ENCODE measurements around the gene SHMT2. TPM values are rescaled to one million over a fixed set of nuclear protein-coding genes. Genes with fewer than 3 reads are reported as not detected.

The SHMT2 gene
- polyA plus RNA-seq, 4 donors: 22.8 to 150 (median 51.5) TPM

GRCh38 chr12:57235728-57236131, 6.2 kb downstream of the SHMT2 start:
- Histone ChIP-seq H3K27ac (ENCODE audit: low read depth in 1 of 3, low read length in 2 of 3) (no peak overlapping the region), H3K4me1 (ENCODE audit: control insufficient read depth in 3 of 3, insufficient read depth in 2 of 3, low read depth in 1 of 3, low read length in 2 of 3) (peaks cover 0 to 47% (median 0%) of the 10 kb centered on the region in 3 donors), H3K36me3 (ENCODE audit: control insufficient read depth in 3 of 3, insufficient read depth in 2 of 3, low read depth in 1 of 3, low read length in 3 of 3) (peaks cover 9 to 47% (median 17%) of the 10 kb centered on the region in 3 donors), H3K9me3 (ENCODE audit: control insufficient read depth in 2 of 2, insufficient read depth in 1 of 2, low read depth in 1 of 2, low read length in 1 of 2) (peaks cover 0 to 3% of the 10 kb centered on the region in 2 donors), H3K27me3 (ENCODE audit: control insufficient read depth in 3 of 3, insufficient read depth in 3 of 3, low read length in 3 of 3) (peaks cover 0 to 63% (median 8%) of the 10 kb centered on the region in 3 donors), H3K4me3 (ENCODE audit: low read depth in 1 of 3, low read length in 3 of 3) (no peak overlapping the region)
- 60 to 67% (median 62%) methylated on average over 8 of the region's 8 CpGs for WGBS, 3 donors
- FAIRE-seq (no peak), DNase-seq (no peak)

- peaks cover 9 to 40% (median 17%) of the 10 kb centered on the region in 3 donors for H3K36me3 ChIP-seq (ENCODE audit: control insufficient read depth in 3 of 3, insufficient read depth in 2 of 3, low read depth in 1 of 3, low read length in 3 of 3)
- H3K4me1 ChIP-seq (ENCODE audit: control insufficient read depth in 3 of 3, insufficient read depth in 2 of 3, low read depth in 1 of 3, low read length in 2 of 3): peaks cover 0 to 50% (median under 1%) of the 10 kb centered on the region in 3 donors
- WGBS, 3 donors: 14 to 25% (median 17%) methylated on average over 37 to 40 of the region's 40 CpGs
- H3K4me3 ChIP-seq (ENCODE audit: low read depth in 1 of 3, low read length in 3 of 3): no peak overlapping the region
- no peak overlapping the region for H3K27ac ChIP-seq (ENCODE audit: low read depth in 1 of 3, low read length in 2 of 3)
- FAIRE-seq: no peak
- no peak for DNase-seq
- H3K27me3 ChIP-seq (ENCODE audit: control insufficient read depth in 3 of 3, insufficient read depth in 3 of 3, low read length in 3 of 3): peaks cover 0 to 69% (median 12%) of the 10 kb centered on the region in 3 donors
- H3K9me3 ChIP-seq (ENCODE audit: control insufficient read depth in 2 of 2, insufficient read depth in 1 of 2, low read depth in 1 of 2, low read length in 1 of 2): peaks cover 0 to 3% of the 10 kb centered on the region in 2 donors
These were observed 6.9 kb downstream of the SHMT2 start for GRCh38 chr12:57236201-57236924.

DNA sequence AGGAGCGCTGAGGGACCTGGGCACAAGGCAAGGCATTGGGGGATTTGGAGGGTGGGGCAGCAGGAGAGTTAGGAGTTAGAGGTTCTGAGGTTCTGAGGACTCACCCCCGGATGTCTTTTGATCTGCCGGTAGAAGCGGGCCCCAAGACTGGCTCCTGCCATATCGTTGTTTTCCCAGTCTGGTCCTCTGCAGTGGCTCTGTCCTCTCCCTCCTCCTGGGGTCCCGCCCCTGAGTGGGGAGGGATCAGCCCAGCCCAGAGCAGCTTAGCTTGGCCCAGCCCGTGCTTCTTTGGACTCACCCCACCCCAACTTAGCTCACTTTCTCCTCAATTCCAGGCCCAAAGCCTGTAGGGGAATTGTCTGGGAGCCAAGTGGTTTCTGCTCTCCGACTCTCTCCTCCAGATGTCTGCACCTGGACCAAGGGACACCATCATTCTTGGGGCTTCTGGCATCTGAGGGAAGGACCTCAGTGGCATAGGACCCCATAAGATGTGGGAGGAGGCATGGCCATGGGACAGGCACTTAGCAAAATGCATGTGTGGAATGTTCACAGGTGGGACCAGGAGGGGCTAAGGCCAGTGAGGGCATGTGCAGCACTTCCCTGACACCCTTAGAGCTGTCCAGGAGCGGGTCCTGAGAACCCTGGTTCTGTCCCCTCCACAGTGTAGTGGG, 7.5 kb downstream of the SHMT2 start:
- FAIRE-seq: no peak
- H3K4me1 ChIP-seq (ENCODE audit: control insufficient read depth in 3 of 3, insufficient read depth in 2 of 3, low read depth in 1 of 3, low read length in 2 of 3): peaks cover 0 to 56% (median 3%) of the 10 kb centered on the region in 3 donors
- peaks cover 0 to 3% of the 10 kb centered on the region in 2 donors for H3K9me3 ChIP-seq (ENCODE audit: control insufficient read depth in 2 of 2, insufficient read depth in 1 of 2, low read depth in 1 of 2, low read length in 1 of 2)
- peaks cover 0 to 76% (median 18%) of the 10 kb centered on the region in 3 donors for H3K27me3 ChIP-seq (ENCODE audit: control insufficient read depth in 3 of 3, insufficient read depth in 3 of 3, low read length in 3 of 3)
- no peak overlapping the region for H3K27ac ChIP-seq (ENCODE audit: low read depth in 1 of 3, low read length in 2 of 3)
- 13 to 22% (median 21%) methylated on average over 9 of the region's 9 CpGs for WGBS, 3 donors
- peaks cover 9 to 33% (median 17%) of the 10 kb centered on the region in 3 donors for H3K36me3 ChIP-seq (ENCODE audit: control insufficient read depth in 3 of 3, insufficient read depth in 2 of 3, low read depth in 1 of 3, low read length in 3 of 3)
- DNase-seq: peak in 1 of 2 donors; percentile 23
- H3K4me3 ChIP-seq (ENCODE audit: low read depth in 1 of 3, low read length in 3 of 3): no peak overlapping the region

- Histone ChIP-seq H3K27ac (ENCODE audit: low read depth in 1 of 3, low read length in 2 of 3) (no peak overlapping the region), H3K27me3 (ENCODE audit: control insufficient read depth in 3 of 3, insufficient read depth in 3 of 3, low read length in 3 of 3) (peaks cover 0 to 81% (median 23%) of the 10 kb centered on the region in 3 donors), H3K36me3 (ENCODE audit: control insufficient read depth in 3 of 3, insufficient read depth in 2 of 3, low read depth in 1 of 3, low read length in 3 of 3) (peaks cover 9 to 28% (median 17%) of the 10 kb centered on the region in 3 donors), H3K4me1 (ENCODE audit: control insufficient read depth in 3 of 3, insufficient read depth in 2 of 3, low read depth in 1 of 3, low read length in 2 of 3) (peaks cover 0 to 59% (median 3%) of the 10 kb centered on the region in 3 donors), H3K4me3 (ENCODE audit: low read depth in 1 of 3, low read length in 3 of 3) (no peak overlapping the region), H3K9me3 (ENCODE audit: control insufficient read depth in 2 of 2, insufficient read depth in 1 of 2, low read depth in 1 of 2, low read length in 1 of 2) (peaks cover 0 to 3% of the 10 kb centered on the region in 2 donors)
- DNase-seq (no peak), FAIRE-seq (no peak)
- WGBS, 3 donors: 18 to 41% (median 21%) methylated on average over 5 of the region's 5 CpGs
These were observed 8.1 kb downstream of the SHMT2 start for GRCh38 chr12:57237596-57237931.

- Histone ChIP-seq H3K4me1 (ENCODE audit: control insufficient read depth in 3 of 3, insufficient read depth in 2 of 3, low read depth in 1 of 3, low read length in 2 of 3) (peaks cover 2 to 65% (median 3%) of the 10 kb centered on the region in 3 donors), H3K27ac (ENCODE audit: low read depth in 1 of 3, low read length in 2 of 3) (no peak overlapping the region), H3K27me3 (ENCODE audit: control insufficient read depth in 3 of 3, insufficient read depth in 3 of 3, low read length in 3 of 3) (peaks cover 0 to 88% (median 27%) of the 10 kb centered on the region in 3 donors), H3K9me3 (ENCODE audit: control insufficient read depth in 2 of 2, insufficient read depth in 1 of 2, low read depth in 1 of 2, low read length in 1 of 2) (peaks cover 0 to 3% of the 10 kb centered on the region in 2 donors), H3K4me3 (ENCODE audit: low read depth in 1 of 3, low read length in 3 of 3) (peak overlapping the region in 2 of 3 donors; percentile 25 to 32), H3K36me3 (ENCODE audit: control insufficient read depth in 3 of 3, insufficient read depth in 2 of 3, low read depth in 1 of 3, low read length in 3 of 3) (peaks cover 6 to 22% (median 13%) of the 10 kb centered on the region in 3 donors)
- FAIRE-seq: no peak
- DNase-seq: peak in 1 of 2 donors; percentile 37
- WGBS, 3 donors: 1 to 3% (median 3%) methylated on average over 56 to 63 of the region's 63 CpGs
These were observed 8.7 kb downstream of the SHMT2 start for GRCh38 chr12:57237932-57238853.

DNA sequence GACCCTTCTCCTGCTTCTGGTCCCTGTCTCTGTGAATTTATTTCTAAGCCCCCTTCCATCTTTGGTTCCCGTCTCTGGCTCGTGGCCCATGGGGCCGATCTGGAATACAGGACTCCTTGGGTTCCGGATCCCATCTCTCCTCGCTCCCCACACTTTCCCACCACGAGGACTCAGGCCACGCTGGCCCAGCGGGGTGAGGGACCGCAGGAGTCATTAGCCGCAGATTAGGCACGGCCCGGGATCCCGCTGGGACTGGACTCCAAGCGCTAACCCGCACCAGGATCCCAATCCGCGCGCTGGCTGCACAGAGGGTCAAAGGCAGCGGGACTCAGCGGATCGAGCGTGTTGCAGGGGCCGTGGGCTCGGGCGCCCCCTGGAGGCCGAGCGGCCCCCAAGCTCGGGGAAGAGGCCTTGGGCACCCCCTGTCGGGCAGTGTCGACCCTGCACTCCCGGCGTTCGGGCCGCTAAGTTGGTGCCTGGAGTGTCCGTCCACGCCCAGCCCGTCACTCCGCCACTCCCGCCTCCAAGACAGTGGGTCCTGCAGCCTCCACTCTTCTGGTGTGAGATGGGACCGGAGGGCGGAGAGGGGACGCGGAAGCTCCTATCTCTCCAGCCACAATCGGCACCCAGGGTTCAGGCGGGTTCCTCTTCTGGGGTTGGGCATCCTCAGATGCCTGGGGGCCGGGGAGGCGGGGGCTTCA, 9.5 kb downstream of the SHMT2 start:
- H3K27ac ChIP-seq (ENCODE audit: low read depth in 1 of 3, low read length in 2 of 3): no peak overlapping the region
- peak overlapping the region in 2 of 3 donors; percentile 25 to 32 for H3K4me3 ChIP-seq (ENCODE audit: low read depth in 1 of 3, low read length in 3 of 3)
- H3K36me3 ChIP-seq (ENCODE audit: control insufficient read depth in 3 of 3, insufficient read depth in 2 of 3, low read depth in 1 of 3, low read length in 3 of 3): peaks cover under 1 to 17% (median 6%) of the 10 kb centered on the region in 3 donors
- H3K27me3 ChIP-seq (ENCODE audit: control insufficient read depth in 3 of 3, insufficient read depth in 3 of 3, low read length in 3 of 3): peaks cover 0 to 96% (median 28%) of the 10 kb centered on the region in 3 donors
- peak; percentile 83 to 93 for DNase-seq
- WGBS, 3 donors: 0 to 2% (median 1%) methylated on average over 44 to 47 of the region's 47 CpGs
- FAIRE-seq: no peak
- H3K4me1 ChIP-seq (ENCODE audit: control insufficient read depth in 3 of 3, insufficient read depth in 2 of 3, low read depth in 1 of 3, low read length in 2 of 3): peaks cover 2 to 73% (median 3%) of the 10 kb centered on the region in 3 donors
- peaks cover 0 to 3% of the 10 kb centered on the region in 2 donors for H3K9me3 ChIP-seq (ENCODE audit: control insufficient read depth in 2 of 2, insufficient read depth in 1 of 2, low read depth in 1 of 2, low read length in 1 of 2)

DNA sequence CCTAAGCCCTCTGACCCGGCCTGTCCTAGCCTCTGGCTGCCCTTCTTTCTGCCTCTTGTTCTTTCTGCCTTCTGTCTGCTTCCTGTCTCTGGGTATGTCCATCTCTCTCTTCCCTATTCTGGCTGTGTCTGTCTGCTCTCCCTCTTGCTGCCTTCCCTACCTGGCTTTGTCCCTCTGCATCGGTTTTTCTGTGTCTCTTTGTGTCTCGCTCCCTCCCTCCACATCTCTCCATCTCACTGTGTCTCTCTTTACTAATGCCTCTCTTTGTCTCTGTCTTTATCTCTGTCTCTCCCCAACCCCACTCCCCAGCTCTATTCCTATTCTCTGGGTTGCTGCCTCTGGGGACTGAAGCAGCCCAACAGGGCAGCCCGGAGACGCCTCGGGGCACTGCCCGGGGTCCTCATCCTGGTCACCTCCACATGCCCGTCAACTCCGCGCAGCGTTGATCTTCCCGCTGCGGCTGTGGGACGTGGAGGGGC, 10.1 kb downstream of the SHMT2 start:
- peaks cover 0 to 99% (median 28%) of the 10 kb centered on the region in 3 donors for H3K27me3 ChIP-seq (ENCODE audit: control insufficient read depth in 3 of 3, insufficient read depth in 3 of 3, low read length in 3 of 3)
- peak overlapping the region in 1 of 3 donors; percentile 22 for H3K27ac ChIP-seq (ENCODE audit: low read depth in 1 of 3, low read length in 2 of 3)
- peaks cover 0 to 3% of the 10 kb centered on the region in 2 donors for H3K9me3 ChIP-seq (ENCODE audit: control insufficient read depth in 2 of 2, insufficient read depth in 1 of 2, low read depth in 1 of 2, low read length in 1 of 2)
- peak overlapping the region in 2 of 3 donors; percentile 44 for H3K4me3 ChIP-seq (ENCODE audit: low read depth in 1 of 3, low read length in 3 of 3)
- peaks cover 0 to 11% (median under 1%) of the 10 kb centered on the region in 3 donors for H3K36me3 ChIP-seq (ENCODE audit: control insufficient read depth in 3 of 3, insufficient read depth in 2 of 3, low read depth in 1 of 3, low read length in 3 of 3)
- DNase-seq (no peak), FAIRE-seq (no peak)
- H3K4me1 ChIP-seq (ENCODE audit: control insufficient read depth in 3 of 3, insufficient read depth in 2 of 3, low read depth in 1 of 3, low read length in 2 of 3): peaks cover 2 to 73% (median 3%) of the 10 kb centered on the region in 3 donors
- 1 to 6% (median 3%) methylated on average over 14 of the region's 14 CpGs for WGBS, 3 donors

Measured in small intestine (tissue), 7 donors.